WTC11 (cell line): ENCODE measurements around the gene USP34.

Source experiments
- CREM ChIP-seq: sonication (generic); formaldehyde crosslinking; IDR thresholded peaks from 2 replicates; pipeline ENCODE4 v1.8.1; 2022; ENCODE audit warnings: mild to moderate bottlenecking, missing genetic modification reagents, moderate library complexity
- GABPB1 ChIP-seq: sonication (generic); formaldehyde crosslinking; IDR thresholded peaks from 2 replicates; pipeline ENCODE4 v1.8.1; 2023; ENCODE audit warnings: mild to moderate bottlenecking, missing genetic modification reagents
- ZNF317 ChIP-seq: sonication (generic); formaldehyde crosslinking; IDR thresholded peaks from 2 replicates; pipeline ENCODE4 v1.8.1; 2023; ENCODE audit warnings: low read depth, mild to moderate bottlenecking, moderate library complexity, missing genetic modification reagents, borderline replicate concordance
- TF ChIP-seq, protein P1 (sequence below): fragments of 200-600 bp; IDR thresholded peaks from 2 replicates; pipeline ENCODE4 v1.8.0; 2022; ENCODE audit warnings: antibody characterized with exemption
- TF ChIP-seq, protein P2 (sequence below): sonication (generic); formaldehyde crosslinking; IDR thresholded peaks from 2 replicates; pipeline ENCODE4 v1.8.0; 2022; ENCODE audit warnings: missing genetic modification reagents
- TF ChIP-seq, protein P3 (sequence below): sonication (generic); formaldehyde crosslinking; IDR thresholded peaks from 2 replicates; pipeline ENCODE4 v1.8.0; 2022; ENCODE audit warnings: mild to moderate bottlenecking, missing genetic modification reagents

DNA sequence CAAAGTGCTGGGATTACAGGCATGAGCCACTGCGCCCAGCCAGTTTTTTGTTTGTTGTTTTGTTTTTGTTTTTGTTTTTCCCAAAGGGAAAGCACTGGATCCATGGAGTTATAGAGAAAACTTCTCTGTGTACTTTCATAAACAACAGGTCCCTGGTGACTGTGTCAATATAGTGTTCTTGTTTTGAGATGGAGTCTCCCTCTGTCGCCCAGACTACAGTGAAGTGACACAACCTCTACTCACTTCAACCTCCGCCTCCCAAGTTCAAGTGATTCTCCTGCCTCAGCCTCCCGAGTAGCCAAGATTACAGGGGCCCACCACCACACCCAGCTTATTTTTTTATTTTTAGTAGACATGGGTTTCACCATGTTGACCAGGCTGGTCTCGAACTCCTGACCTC is 16.5 kb downstream of the USP34 start:
- TF ChIP-seq, protein P1, sequence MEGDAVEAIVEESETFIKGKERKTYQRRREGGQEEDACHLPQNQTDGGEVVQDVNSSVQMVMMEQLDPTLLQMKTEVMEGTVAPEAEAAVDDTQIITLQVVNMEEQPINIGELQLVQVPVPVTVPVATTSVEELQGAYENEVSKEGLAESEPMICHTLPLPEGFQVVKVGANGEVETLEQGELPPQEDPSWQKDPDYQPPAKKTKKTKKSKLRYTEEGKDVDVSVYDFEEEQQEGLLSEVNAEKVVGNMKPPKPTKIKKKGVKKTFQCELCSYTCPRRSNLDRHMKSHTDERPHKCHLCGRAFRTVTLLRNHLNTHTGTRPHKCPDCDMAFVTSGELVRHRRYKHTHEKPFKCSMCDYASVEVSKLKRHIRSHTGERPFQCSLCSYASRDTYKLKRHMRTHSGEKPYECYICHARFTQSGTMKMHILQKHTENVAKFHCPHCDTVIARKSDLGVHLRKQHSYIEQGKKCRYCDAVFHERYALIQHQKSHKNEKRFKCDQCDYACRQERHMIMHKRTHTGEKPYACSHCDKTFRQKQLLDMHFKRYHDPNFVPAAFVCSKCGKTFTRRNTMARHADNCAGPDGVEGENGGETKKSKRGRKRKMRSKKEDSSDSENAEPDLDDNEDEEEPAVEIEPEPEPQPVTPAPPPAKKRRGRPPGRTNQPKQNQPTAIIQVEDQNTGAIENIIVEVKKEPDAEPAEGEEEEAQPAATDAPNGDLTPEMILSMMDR: no peak
- TF ChIP-seq, protein P2, sequence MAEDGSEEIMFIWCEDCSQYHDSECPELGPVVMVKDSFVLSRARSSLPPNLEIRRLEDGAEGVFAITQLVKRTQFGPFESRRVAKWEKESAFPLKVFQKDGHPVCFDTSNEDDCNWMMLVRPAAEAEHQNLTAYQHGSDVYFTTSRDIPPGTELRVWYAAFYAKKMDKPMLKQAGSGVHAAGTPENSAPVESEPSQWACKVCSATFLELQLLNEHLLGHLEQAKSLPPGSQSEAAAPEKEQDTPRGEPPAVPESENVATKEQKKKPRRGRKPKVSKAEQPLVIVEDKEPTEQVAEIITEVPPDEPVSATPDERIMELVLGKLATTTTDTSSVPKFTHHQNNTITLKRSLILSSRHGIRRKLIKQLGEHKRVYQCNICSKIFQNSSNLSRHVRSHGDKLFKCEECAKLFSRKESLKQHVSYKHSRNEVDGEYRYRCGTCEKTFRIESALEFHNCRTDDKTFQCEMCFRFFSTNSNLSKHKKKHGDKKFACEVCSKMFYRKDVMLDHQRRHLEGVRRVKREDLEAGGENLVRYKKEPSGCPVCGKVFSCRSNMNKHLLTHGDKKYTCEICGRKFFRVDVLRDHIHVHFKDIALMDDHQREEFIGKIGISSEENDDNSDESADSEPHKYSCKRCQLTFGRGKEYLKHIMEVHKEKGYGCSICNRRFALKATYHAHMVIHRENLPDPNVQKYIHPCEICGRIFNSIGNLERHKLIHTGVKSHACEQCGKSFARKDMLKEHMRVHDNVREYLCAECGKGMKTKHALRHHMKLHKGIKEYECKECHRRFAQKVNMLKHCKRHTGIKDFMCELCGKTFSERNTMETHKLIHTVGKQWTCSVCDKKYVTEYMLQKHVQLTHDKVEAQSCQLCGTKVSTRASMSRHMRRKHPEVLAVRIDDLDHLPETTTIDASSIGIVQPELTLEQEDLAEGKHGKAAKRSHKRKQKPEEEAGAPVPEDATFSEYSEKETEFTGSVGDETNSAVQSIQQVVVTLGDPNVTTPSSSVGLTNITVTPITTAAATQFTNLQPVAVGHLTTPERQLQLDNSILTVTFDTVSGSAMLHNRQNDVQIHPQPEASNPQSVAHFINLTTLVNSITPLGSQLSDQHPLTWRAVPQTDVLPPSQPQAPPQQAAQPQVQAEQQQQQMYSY: no peak
- TF ChIP-seq CREM (CRISPR knock-in tag) (no peak), ZNF317 (CRISPR knock-in tag) (no peak), GABPB1 (CRISPR knock-in tag) (no peak)
- TF ChIP-seq, protein P3, sequence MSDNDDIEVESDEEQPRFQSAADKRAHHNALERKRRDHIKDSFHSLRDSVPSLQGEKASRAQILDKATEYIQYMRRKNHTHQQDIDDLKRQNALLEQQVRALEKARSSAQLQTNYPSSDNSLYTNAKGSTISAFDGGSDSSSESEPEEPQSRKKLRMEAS (CRISPR knock-in tag): no peak
